Karpas-422 (cell line): ENCODE results near the gene LAMTOR2. TPM values are rescaled to one million over a fixed set of nuclear protein-coding genes. Genes with fewer than 3 reads are reported as not detected.
"Not testable (repeated sequence)": the region's sequence is repeated elsewhere in the genome, so short reads cannot be mapped to it uniquely, and the experiment has no call there.

Experiments
- DNase-seq: peaks from one replicate; pipeline ENCODE4 v3.0.0-alpha.2; 2015
- H2AFZ ChIP-seq: fragments of 200-600 bp; sonication (generic); 2 replicates; pipeline ENCODE4 v1.6.1; 2014; ENCODE audit warnings: antibody characterized with exemption, low read length, mixed read lengths
- H3K27ac ChIP-seq: fragments of 200-600 bp; sonication (generic); 2 replicates; pipeline ENCODE4 v1.5.1; 2014; ENCODE audit warnings: mild to moderate bottlenecking, low read length, moderate library complexity
- H3K27me3 ChIP-seq: fragments of 200-600 bp; sonication (generic); 2 replicates; pipeline ENCODE4 v1.6.1; 2014; ENCODE audit warnings: low read length, mixed read lengths
- H3K36me3 ChIP-seq: fragments of 200-600 bp; sonication (generic); 2 replicates; pipeline ENCODE4 v1.6.1; 2014; ENCODE audit warnings: low read length, mixed read lengths; ENCODE audit not compliant: insufficient read depth
- H3K4me1 ChIP-seq: fragments of 200-600 bp; sonication (generic); 2 replicates; pipeline ENCODE4 v1.6.1; 2014; ENCODE audit warnings: mild to moderate bottlenecking, low read length, mixed read lengths
- H3K4me2 ChIP-seq: fragments of 200-600 bp; sonication (generic); 2 replicates; pipeline ENCODE4 v1.6.1; 2014; ENCODE audit warnings: low read length, low read depth, mild to moderate bottlenecking; ENCODE audit not compliant: poor library complexity, severe bottlenecking
- H3K4me3 ChIP-seq: fragments of 200-600 bp; sonication (generic); 2 replicates; pipeline ENCODE4 v1.5.1; 2014; ENCODE audit warnings: mild to moderate bottlenecking, antibody characterized with exemption, low read length, mixed read lengths
- H3K79me2 ChIP-seq: fragments of 200-600 bp; sonication (generic); 2 replicates; pipeline ENCODE4 v1.6.1; 2014; ENCODE audit warnings: mild to moderate bottlenecking, low read length, mixed read lengths
- H3K9ac ChIP-seq: fragments of 200-600 bp; sonication (generic); 2 replicates; pipeline ENCODE4 v1.6.0; 2014; ENCODE audit warnings: low read length
- H3K9me2 ChIP-seq: fragments of 200-600 bp; sonication (generic), shearing (Covaris generic); replicated peaks from 2 replicates; pipeline ENCODE4 v1.6.0; 2014; ENCODE audit warnings: mild to moderate bottlenecking, low read length, moderate library complexity; ENCODE audit not compliant: insufficient read depth
- H3K9me3 ChIP-seq: fragments of 300-700, 200-600 bp; sonication (generic); 2 replicates; pipeline ENCODE4 v1.6.1; 2014; ENCODE audit warnings: low read length, mixed read lengths
- H4K20me1 ChIP-seq: fragments of 200-600 bp; sonication (generic); 2 replicates; pipeline ENCODE4 v1.6.1; 2014; ENCODE audit warnings: mild to moderate bottlenecking, antibody characterized with exemption, low read length, low read depth; ENCODE audit not compliant: insufficient read depth
- total RNA-seq: library from RNA; depleted of rRNA; stranded (reverse); fragments of >200 nt; shearing (Covaris generic); gene quantifications from 2 replicates; pipeline ENCODE4 v1.2.3, GENCODE V29; 2014; ENCODE audit warnings: low replicate concordance

The LAMTOR2 gene
- total RNA-seq, 1 experiment from 2014 or later = 106 TPM

DNA sequence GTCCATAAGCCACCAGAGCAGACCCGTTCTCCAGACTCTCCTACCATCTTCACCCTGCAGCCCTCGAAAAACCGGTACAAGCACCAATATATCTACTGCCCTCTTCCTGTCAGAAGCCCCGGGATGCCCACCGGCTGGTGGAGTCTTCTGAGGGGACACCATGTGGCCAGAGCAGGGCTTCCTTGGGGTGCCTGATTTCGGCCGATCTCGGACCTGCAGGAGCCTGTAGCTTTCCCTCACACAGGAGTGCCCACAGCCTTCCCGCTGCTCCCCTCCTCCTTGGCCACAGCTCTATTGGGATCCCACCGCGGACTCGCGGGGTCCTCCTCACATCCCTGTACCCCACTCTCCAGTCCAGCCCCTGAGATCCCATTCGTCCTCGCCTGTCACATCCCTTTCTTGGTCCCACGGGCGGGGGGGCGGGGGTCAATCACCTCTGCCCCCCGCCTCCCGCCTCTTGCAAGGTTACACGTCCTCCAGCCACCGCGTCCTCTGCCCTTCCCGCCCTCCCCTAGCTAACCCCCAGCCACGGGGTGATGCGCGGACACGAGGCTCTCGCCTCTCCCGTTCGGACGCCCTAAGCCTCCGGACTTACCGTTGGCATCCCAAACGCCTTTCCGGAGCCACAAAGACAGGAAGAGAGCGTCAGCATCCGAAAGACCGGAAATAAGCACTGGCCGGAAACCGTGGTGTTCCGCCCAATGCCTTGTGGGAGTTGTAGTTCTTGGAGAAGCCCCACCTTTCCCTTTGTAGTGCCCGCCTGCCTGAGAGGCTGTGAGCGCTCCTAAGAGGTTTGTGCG is 34.1 kb upstream of the LAMTOR2 start, which contains the start of gene SSR2:
TSS of gene SSR2 (minus strand) at position 659 of the 800 bp plus-strand sequence. CDS start 784 bp downstream, outside the sequence.
- H3K9me3 ChIP-seq = no peaks in the 10 kb centered on the region
- peaks cover 6% of the 10 kb centered on the region; the same call in 1 of the 2 replicates for H4K20me1 ChIP-seq
- H3K27me3 ChIP-seq = no peaks in the 10 kb centered on the region
- H3K9me2 ChIP-seq = no peaks in the 10 kb centered on the region
- peak within 1 kb of the TSS; percentile 95 for H2AFZ ChIP-seq
- H3K4me2 ChIP-seq = peak within 1 kb of the TSS; percentile 99
- peak within 1 kb of the TSS; percentile 91 for H3K9ac ChIP-seq
- H3K36me3 ChIP-seq = peaks cover 10% of the 10 kb centered on the region; the same call in 1 of the 2 replicates
- H3K4me1 ChIP-seq = peaks cover 12% of the 10 kb centered on the region
- DNase-seq = peak; percentile 97
- peak within 1 kb of the TSS; percentile 98 for H3K4me3 ChIP-seq
- H3K79me2 ChIP-seq = peaks cover 27% of the 10 kb centered on the region
- H3K27ac ChIP-seq = no peak within 1 kb of the TSS

DNA sequence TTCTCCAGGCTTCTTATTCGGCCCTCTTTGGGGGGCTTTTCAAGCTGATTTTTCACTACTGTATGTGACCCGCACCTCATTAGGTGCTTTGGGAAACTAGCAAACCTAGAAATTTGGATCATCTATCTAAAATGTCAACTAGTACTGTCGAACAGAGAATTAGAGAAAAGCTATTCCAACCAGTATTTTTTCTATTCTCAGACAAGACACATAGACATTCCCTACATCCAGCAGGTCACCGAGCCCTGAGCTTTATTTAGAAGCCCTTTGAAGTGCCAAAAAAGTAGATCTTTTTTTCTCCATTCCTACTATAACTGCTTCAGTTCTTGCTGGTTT is 33.5 kb upstream of the LAMTOR2 start:
- H3K27ac ChIP-seq = no peak overlapping the region
- H3K9ac ChIP-seq = peak overlapping the region; percentile 91
- H3K4me3 ChIP-seq = peak overlapping the region; percentile 98

DNA sequence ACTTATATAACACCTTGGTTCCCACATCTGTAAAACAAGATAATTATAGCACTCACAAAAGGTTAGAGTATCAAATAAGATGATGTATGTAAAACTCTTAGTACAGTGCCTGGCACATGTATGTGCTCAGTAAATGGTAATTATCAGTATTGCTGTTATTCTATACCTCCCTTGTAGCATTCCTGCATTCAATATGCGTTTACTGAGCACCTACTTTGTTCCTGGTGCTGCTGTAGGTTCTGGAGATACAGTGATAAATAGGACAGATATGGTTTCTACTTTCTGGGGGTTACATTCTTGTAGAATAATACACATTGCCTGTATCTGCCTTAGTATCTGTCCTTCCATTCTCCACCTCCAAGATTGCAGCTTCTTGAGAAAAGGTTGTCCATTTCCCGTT is 32.6 kb upstream of the LAMTOR2 start:
- Histone ChIP-seq H3K27me3 (no peaks in the 10 kb centered on the region), H3K36me3 (peaks cover 10% of the 10 kb centered on the region; the same call in 1 of the 2 replicates), H3K27ac (no peak overlapping the region), H3K9me3 (no peaks in the 10 kb centered on the region), H3K4me2 (no peak overlapping the region), H3K79me2 (peaks cover 27% of the 10 kb centered on the region), H4K20me1 (peaks cover 6% of the 10 kb centered on the region; the same call in 1 of the 2 replicates), H3K4me3 (no peak overlapping the region), H3K9ac (no peak overlapping the region), H2AFZ (no peak overlapping the region), H3K4me1 (peaks cover 15% of the 10 kb centered on the region), H3K9me2 (no peaks in the 10 kb centered on the region)
- DNase-seq = no peak

More for the DNA sequence above, 33.5 kb upstream of the LAMTOR2 start:
- DNase-seq = no peak
- Histone ChIP-seq H4K20me1 (peaks cover 6% of the 10 kb centered on the region; the same call in 1 of the 2 replicates), H2AFZ (peak overlapping the region; percentile 95), H3K27me3 (no peaks in the 10 kb centered on the region), H3K4me2 (peak overlapping the region; percentile 99), H3K9me3 (no peaks in the 10 kb centered on the region), H3K79me2 (peaks cover 27% of the 10 kb centered on the region), H3K4me1 (peaks cover 14% of the 10 kb centered on the region), H3K9me2 (no peaks in the 10 kb centered on the region), H3K36me3 (peaks cover 10% of the 10 kb centered on the region; the same call in 1 of the 2 replicates)

- Histone ChIP-seq H2AFZ (no peak overlapping the region), H3K4me1 (peaks cover 11% of the 10 kb centered on the region)
Measured at GRCh38 chr1:156024801-156025200, 29.8 kb upstream of the LAMTOR2 start.

GRCh38 chr1:156025876-156026275 is 28.7 kb upstream of the LAMTOR2 start:
- H3K4me2 ChIP-seq = no peak overlapping the region
- H3K9ac ChIP-seq = no peak overlapping the region
- no peak overlapping the region for H3K27ac ChIP-seq
- no peaks in the 10 kb centered on the region for H3K27me3 ChIP-seq
- no peaks in the 10 kb centered on the region for H3K9me3 ChIP-seq
- no peak overlapping the region for H3K4me3 ChIP-seq
- peak; percentile 86 for DNase-seq
- peak overlapping the region; percentile 34; the same call in 1 of the 2 replicates for H2AFZ ChIP-seq
- no peaks in the 10 kb centered on the region for H3K79me2 ChIP-seq
- H3K4me1 ChIP-seq = peaks cover 6% of the 10 kb centered on the region
- H3K36me3 ChIP-seq = no peaks in the 10 kb centered on the region
- H3K9me2 ChIP-seq = no peaks in the 10 kb centered on the region
- H4K20me1 ChIP-seq = no peaks in the 10 kb centered on the region

More at GRCh38 chr1:156024801-156025200, 29.8 kb upstream of the LAMTOR2 start:
- Histone ChIP-seq H4K20me1 (peaks cover 5% of the 10 kb centered on the region; the same call in 1 of the 2 replicates), H3K36me3 (no peaks in the 10 kb centered on the region), H3K4me3 (no peak overlapping the region), H3K4me2 (no peak overlapping the region), H3K27ac (no peak overlapping the region), H3K9ac (no peak overlapping the region), H3K9me2 (no peaks in the 10 kb centered on the region), H3K9me3 (no peaks in the 10 kb centered on the region), H3K79me2 (peaks cover 10% of the 10 kb centered on the region), H3K27me3 (no peaks in the 10 kb centered on the region)
- DNase-seq = no peak

DNA sequence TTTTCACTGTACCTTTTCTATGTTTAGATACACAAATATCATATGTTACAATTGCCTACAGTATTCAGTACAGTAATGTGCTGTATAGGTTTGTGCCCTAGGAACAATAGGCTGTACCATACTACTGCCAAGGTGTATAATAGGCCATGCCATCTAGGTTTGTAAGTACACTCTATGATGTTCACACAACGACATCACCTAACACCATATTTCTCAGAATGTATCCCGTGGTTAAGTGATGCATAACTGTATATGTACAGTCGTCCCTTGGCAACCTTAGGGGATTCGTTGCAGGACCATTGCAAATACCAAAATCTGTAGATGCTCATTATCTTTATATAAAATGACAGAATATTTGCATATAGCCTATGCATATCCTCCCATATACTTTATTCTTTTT is 28.0 kb upstream of the LAMTOR2 start:
- Histone ChIP-seq H3K9me2 (no peaks in the 10 kb centered on the region), H2AFZ (no peak overlapping the region)

DNA sequence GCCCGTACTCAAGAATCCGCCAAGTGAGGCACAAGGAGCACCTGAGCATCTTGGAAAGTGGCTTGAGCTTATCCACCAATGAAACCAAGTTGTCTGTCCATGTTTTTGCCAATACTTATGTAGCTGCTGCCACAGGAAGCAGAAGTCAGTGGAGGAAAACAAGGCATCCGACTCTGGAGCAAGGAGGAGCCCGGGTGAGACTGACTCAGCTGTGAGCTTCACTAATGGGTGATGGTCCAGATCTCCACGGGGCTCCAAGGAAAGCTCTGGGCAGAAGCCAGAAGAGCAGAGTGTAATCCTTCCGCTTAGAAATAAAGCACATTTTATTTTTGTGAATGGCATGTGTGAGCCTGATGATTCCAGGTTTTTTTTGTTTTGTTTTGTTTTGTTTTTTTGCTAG is 21.6 kb upstream of the LAMTOR2 start:
- H3K9me2 ChIP-seq = no peaks in the 10 kb centered on the region
- H3K4me1 ChIP-seq = no peaks in the 10 kb centered on the region
- no peaks in the 10 kb centered on the region for H3K27me3 ChIP-seq
- H3K4me2 ChIP-seq = no peak overlapping the region
- H3K79me2 ChIP-seq = no peaks in the 10 kb centered on the region
- no peaks in the 10 kb centered on the region for H3K36me3 ChIP-seq
- no peak overlapping the region for H3K27ac ChIP-seq
- no peak overlapping the region for H3K9ac ChIP-seq
- no peaks in the 10 kb centered on the region for H3K9me3 ChIP-seq
- no peaks in the 10 kb centered on the region for H4K20me1 ChIP-seq
- no peak for DNase-seq
- no peak overlapping the region for H2AFZ ChIP-seq
- H3K4me3 ChIP-seq = no peak overlapping the region

More for the DNA sequence above, 28.0 kb upstream of the LAMTOR2 start:
- Histone ChIP-seq H4K20me1 (no peaks in the 10 kb centered on the region), H3K9me3 (no peaks in the 10 kb centered on the region), H3K79me2 (no peaks in the 10 kb centered on the region), H3K27ac (no peak overlapping the region), H3K27me3 (no peaks in the 10 kb centered on the region), H3K36me3 (no peaks in the 10 kb centered on the region), H3K4me3 (no peak overlapping the region), H3K4me1 (peaks cover 3% of the 10 kb centered on the region; the same call in 1 of the 2 replicates), H3K9ac (no peak overlapping the region), H3K4me2 (no peak overlapping the region)
- DNase-seq = no peak

DNA sequence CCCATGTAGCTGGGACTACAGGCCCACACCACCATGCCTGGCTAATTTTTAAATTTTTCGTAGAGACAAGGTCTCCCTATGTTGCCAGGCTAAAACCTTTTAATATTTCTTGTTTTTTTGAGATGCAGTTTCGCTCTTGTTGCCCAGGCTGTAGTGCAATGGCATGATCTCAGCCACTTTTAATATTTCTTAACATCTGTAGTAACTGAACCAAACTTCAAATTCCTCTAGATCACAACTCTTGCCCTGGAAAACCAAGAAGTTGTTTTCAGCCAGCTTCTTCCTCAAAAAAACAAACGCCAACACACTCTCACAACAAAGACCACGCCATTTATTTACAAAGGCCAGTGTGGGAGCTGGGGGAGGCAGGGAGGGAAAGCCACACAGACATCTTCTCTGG is 19.6 kb upstream of the LAMTOR2 start:
- not testable (repeated sequence) for H3K4me2 ChIP-seq, DNase-seq, H3K9me3 ChIP-seq, H2AFZ ChIP-seq, H3K9ac ChIP-seq, H4K20me1 ChIP-seq, H3K36me3 ChIP-seq, H3K4me1 ChIP-seq, H3K27ac ChIP-seq, H3K4me3 ChIP-seq, H3K79me2 ChIP-seq, H3K27me3 ChIP-seq, H3K9me2 ChIP-seq
